Stomach smooth muscle (tissue), 2 donors: Measurements from ENCODE around the gene PTPRCAP.

Experiments used
- H3K27ac ChIP-seq: one replicate; pipeline ENCODE4 v1.7.0; 2013; ENCODE audit warnings: mild to moderate bottlenecking, low read length, inconsistent platforms
- H3K27me3 ChIP-seq, 2 donors: one replicate each; pipeline ENCODE4 v1.7.0; 2013; ENCODE audit warnings: low read length in 2 of 2; ENCODE audit not compliant: insufficient read depth in 2 of 2, control insufficient read depth in 1 of 2
- H3K36me3 ChIP-seq, 2 donors: one replicate each; pipeline ENCODE4 v1.7.0; 2013; ENCODE audit warnings: low read length in 2 of 2; ENCODE audit not compliant: control insufficient read depth in 2 of 2, insufficient read depth in 2 of 2
- H3K4me1 ChIP-seq: one replicate; pipeline ENCODE4 v1.7.0; 2013; ENCODE audit warnings: low read length; ENCODE audit not compliant: control insufficient read depth, insufficient read depth
- H3K4me3 ChIP-seq, 2 donors: one replicate each; pipeline ENCODE4 v1.7.0; 2013; ENCODE audit warnings: low read length in 2 of 2
- H3K9ac ChIP-seq, 2 donors: one replicate each; pipeline ENCODE4 v1.7.0; 2013; ENCODE audit warnings: low read length in 2 of 2, mild to moderate bottlenecking in 1 of 2
- H3K9me3 ChIP-seq, 2 donors: one replicate each; pipeline ENCODE4 v1.7.0; 2013; ENCODE audit warnings: low read length in 2 of 2; ENCODE audit not compliant: control insufficient read depth in 2 of 2
- donor health status: healthy.
- donor health status: Pancreatic carcinoma.

Gene PTPRCAP

DNA sequence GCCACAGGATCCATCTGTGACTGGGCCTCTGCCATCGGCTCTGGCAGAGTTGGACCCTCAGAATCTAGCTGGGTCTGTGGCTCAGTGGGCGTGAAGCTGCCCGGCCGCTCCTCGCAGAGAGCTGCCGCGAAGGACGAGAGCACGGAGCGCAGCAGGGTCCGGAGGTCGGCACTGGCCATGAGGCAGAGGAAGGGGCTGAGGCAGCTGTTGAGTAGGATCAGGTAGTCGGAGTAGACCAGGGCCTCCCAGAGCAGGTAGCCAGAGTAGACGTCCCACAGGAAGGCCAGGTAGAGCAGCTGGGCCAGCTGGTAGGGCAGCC, 14.1 kb upstream of the PTPRCAP start:
- H3K36me3 ChIP-seq = no peaks in the 10 kb centered on the region
- no peak overlapping the region for H3K27ac ChIP-seq
- no peaks in the 10 kb centered on the region for H3K27me3 ChIP-seq
- no peaks in the 10 kb centered on the region for H3K9me3 ChIP-seq
- no peak overlapping the region for H3K9ac ChIP-seq
- no peaks in the 10 kb centered on the region for H3K4me1 ChIP-seq
- no peak overlapping the region for H3K4me3 ChIP-seq

DNA sequence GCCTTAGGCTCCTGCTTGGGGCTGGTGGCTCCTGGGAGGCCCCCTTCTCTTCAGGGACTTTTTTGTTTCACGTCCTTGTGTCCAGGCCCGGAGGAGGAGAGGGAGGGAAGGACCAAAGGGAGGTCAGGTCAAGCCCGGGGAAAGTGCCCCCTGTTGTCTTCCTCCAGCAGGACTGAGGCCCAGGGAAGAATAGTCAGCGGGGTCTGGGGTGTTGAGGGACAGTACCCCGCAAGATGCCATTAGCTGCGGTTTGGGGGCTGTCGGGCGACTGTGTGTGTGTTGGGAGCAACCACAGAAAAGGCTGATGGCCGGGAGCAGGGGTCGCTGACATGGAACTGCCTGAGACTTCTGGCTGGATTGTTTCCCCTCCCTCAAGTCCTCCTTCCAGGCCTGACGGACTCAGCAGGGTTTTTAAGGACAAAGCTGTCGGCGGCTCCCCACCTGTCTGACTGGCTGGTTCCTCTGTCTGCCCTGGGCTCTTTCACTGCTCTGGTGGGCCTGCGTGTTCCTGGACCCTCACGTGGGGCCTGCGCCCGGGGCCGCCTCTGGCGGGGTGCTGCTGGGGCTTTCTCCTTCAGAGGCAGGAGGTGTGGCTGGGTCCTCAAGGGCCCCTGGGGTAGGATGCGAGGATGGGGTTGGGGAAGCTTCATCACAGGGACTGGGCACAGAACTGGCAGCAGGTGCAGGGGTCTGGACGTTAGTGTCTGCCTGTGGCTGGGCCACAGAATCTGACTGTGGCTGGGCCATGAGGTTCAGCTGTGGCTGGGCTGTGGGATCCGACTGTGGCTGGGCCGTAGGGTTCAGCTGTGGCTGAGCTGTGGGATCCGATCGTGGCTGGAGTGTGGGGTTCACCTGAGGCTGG, 13.5 kb upstream of the PTPRCAP start:
- Histone ChIP-seq H3K9ac (no peak overlapping the region), H3K36me3 (no peaks in the 10 kb centered on the region), H3K27ac (no peak overlapping the region), H3K27me3 (no peaks in the 10 kb centered on the region), H3K4me1 (no peaks in the 10 kb centered on the region), H3K4me3 (no peak overlapping the region), H3K9me3 (no peaks in the 10 kb centered on the region)

DNA sequence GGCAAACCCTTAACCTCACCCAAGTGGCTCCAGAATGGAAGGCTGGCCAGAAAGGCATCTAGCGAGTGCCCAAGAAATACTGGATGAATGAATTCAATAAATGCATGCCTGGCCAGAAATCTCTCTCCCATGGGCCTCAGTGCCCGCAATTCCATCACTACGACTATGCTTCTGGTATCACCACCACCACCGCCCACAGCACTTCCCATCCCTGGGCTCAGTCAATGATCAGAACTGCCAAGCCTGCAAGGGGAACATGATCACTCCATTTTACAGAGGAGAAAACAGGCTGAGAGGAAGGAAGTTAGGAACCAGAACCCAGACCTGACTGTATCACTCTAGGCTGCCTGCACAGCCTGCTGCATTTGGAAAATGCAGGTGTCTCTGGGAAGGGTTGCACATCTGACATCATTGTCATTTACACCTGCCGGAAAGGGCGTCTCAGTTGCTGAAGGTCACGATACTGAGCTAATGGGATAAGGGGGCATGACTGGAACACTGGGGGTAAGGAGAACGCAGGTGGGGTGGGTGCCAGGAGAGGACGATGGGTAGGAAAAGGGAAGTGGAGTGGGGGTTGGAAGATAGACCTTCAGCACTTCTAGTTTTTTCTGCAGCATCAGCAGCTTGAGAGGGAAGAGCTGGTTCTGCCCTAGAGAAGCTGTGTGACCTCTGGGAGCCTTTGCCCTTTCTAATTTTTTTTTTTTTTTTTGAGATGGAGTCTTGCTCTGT, 11.8 kb upstream of the PTPRCAP start:
- Histone ChIP-seq H3K9ac (no peak overlapping the region), H3K36me3 (no peaks in the 10 kb centered on the region), H3K27me3 (no peaks in the 10 kb centered on the region), H3K4me3 (no peak overlapping the region), H3K9me3 (no peaks in the 10 kb centered on the region), H3K4me1 (no peaks in the 10 kb centered on the region), H3K27ac (no peak overlapping the region)

DNA sequence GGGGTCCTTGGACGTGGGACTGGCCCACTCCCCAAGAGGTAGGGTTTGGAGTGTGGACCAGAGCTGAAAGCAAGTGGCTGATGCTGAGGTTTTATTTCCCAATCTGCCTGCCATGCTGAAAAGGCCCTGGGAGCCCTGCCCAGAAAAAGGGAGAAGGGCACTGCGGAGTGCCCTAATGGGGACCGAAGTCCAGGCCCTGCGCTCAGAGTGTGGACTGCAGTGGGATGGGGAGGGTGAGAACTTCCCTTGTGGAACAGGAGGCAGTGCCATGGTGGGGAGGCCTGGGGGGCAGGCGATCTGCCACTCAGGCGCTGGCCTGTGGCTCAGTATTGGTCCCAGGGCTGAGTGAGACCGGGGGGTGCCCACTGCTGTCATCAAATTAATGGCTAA, 10.7 kb upstream of the PTPRCAP start:
- Histone ChIP-seq H3K27me3 (no peaks in the 10 kb centered on the region), H3K9me3 (no peaks in the 10 kb centered on the region), H3K36me3 (no peaks in the 10 kb centered on the region), H3K4me3 (no peak overlapping the region), H3K27ac (no peak overlapping the region), H3K9ac (no peak overlapping the region), H3K4me1 (no peaks in the 10 kb centered on the region)

DNA sequence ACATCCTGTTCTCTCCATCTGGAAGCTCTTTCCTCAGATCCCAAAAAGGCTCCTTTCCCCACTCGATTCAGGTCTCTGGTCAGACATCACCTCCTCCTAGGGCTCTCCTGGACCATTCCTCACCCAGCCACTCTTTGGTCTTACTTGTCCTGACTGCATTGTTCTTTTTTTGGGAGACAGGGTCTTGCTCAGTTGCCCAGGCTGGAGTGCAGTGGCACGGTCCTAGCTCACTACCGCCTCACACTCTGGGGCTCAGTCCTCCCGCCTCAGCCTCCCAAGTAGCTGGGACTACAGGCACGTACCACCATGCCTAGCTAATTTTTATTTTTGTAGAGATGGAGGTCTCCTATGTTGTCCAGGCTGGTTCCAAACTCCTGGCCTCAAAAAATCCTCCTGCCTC, 8.0 kb upstream of the PTPRCAP start:
- H3K4me3 ChIP-seq = no peak overlapping the region
- H3K27ac ChIP-seq = no peak overlapping the region
- no peak overlapping the region for H3K9ac ChIP-seq
- peaks cover 0 to 10% of the 10 kb centered on the region in 2 donors for H3K36me3 ChIP-seq
- no peaks in the 10 kb centered on the region for H3K27me3 ChIP-seq
- H3K9me3 ChIP-seq = no peaks in the 10 kb centered on the region
- peaks cover 14% of the 10 kb centered on the region for H3K4me1 ChIP-seq

DNA sequence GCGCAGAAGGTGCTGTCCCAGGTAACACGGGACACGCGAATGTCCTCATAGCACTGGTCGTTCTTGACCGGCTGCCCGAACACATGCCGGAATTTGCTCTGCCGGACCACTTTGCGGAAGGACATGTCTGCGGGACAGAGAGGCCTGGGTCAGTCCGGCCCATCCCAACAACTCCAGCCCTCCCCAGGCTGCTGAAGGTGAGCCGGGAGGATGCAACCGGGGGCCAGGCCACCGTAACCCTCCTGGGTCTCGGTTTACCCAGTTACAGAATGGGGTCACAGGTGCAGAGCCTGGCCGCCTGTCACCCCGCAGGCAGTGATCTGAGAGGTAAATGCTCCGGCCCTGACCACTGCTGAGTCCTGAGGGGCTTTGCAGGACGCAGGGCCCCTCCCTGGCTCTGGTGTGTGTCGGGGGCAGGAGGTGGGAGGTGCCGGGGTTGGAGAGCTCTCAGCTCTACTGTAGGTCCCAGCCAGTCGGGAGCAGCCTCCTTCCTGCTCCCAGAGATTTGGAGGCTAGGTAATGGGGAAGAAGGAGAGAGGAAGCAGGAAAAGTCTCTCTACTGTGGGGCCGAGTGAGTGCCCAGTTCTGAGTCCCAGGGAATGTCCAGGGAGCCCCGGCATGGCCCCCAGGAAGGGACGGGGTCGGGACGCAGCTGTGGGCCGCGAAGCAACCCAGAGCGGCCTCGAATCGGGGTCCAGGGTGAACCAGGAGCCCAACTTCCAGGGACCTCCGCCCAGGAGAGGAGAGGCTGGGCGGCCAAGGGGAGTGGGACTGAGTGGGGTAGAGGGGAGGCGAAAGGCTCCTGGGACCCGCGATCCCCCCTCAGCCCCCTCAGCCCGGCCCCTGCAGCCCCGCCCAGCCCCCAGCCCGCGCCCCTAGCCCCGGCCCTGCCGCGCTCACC, 5.3 kb upstream of the PTPRCAP start:
- Histone ChIP-seq H3K27me3 (no peaks in the 10 kb centered on the region), H3K36me3 (peaks cover 0 to 15% of the 10 kb centered on the region in 2 donors), H3K4me3 (peak overlapping the region; percentile 67 to 78), H3K9ac (peak overlapping the region; percentile 72 to 77), H3K9me3 (no peaks in the 10 kb centered on the region), H3K4me1 (peaks cover 22% of the 10 kb centered on the region), H3K27ac (peak overlapping the region; percentile 80)

DNA sequence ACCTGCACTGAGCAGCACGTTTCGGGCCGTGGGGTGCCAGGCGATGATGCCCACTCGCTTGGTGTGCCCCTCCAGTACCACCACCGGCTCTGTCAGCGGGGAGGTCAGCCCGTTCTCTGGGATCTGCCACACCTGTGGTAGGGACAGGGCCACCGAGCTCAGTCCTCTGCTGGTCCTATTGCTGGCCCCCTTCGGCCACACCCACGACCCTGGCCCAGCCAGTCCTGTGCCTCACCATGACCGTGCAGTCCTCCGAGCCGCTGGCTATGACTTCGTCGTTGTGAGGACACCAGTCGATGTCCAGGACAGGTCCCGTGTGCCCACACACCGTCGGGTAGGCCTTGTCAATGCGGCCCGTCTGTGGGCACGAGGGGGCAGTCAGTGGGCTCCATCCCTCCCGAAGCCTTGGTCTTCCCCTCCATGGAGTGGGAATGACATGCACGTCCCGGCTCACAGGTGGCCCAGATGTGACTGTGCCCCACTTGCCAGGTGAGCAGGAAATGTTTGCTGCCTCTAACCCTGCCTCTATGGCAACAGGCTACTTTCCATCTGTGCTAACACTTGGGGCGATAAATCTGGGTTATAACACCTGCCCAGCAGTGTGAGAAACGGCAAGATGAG, 4.4 kb upstream of the PTPRCAP start:
- Histone ChIP-seq H3K27ac (no peak overlapping the region), H3K27me3 (no peaks in the 10 kb centered on the region), H3K36me3 (peaks cover 0 to 16% of the 10 kb centered on the region in 2 donors), H3K9ac (no peak overlapping the region), H3K4me1 (peaks cover 22% of the 10 kb centered on the region), H3K4me3 (peak overlapping the region in 1 of 2 donors; percentile 78), H3K9me3 (no peaks in the 10 kb centered on the region)

DNA sequence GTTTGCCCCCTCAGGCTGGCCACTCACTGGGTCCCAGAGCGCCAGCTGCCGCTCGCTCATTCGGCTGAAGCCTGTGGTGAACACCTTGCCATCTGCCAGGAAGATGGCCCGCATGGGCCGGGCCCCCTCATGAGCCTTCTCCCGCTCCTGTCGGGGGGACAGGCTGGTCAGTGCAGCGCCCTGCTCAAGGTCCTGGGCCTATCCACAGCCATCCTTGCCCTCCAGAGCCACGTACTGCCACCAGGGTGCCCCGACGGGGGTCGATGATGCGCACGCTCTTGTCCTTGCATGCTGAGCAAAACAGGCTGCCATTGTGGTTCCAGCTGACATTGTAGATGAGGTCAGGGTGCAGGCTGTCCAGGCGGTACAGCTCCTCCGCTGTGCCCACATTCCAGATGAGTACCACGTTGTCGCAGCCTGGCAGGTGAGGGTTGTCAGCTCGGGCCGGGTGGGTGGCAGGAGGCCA, 3.6 kb upstream of the PTPRCAP start:
- Histone ChIP-seq H3K9ac (no peak overlapping the region), H3K27ac (no peak overlapping the region), H3K4me1 (peaks cover 23% of the 10 kb centered on the region), H3K9me3 (no peaks in the 10 kb centered on the region), H3K36me3 (peaks cover 0 to 16% of the 10 kb centered on the region in 2 donors), H3K27me3 (no peaks in the 10 kb centered on the region), H3K4me3 (no peak overlapping the region)

DNA sequence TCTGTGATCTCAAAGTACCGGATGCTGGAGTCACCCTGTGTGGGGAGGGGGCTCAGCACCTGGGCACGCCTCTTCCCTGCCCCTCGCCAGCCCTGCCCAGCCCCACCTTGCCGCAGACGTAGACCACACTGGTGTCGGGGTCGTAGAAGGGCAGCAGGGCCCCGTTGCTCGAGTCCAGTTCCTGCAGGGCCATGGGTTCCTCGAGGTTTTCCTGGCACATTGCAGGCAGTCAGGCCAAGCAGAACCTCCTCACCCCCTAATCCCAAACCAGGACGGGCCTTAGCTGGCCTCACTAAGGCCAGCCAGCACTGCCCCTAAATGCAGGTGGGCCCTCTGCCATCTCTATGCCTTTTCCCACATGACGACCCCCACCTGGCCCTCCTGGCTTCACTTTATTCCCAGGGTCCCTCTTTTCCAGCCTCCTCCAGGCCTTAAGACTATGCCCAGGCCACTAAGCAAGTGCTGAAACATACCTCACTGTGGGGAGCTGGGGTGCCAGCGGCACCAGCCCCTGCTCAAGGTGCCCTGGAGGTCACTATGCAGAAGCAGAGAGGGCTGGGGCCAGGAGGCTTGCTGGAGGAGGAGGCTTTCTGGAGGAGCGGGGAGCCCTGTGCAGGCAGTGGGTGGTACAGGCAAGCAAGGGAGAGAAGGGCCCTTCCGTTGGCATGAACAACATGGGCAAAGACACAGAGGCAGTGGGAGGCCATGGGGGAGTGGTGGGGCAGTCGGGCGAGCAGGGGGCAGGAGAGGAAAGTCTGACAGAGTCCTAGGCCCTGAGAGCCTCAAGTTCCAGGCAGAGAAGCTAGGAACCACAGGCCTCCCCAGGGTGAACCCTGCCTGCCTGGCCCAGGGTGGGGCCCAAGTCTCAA, 3.0 kb upstream of the PTPRCAP start:
- H3K4me3 ChIP-seq = no peak overlapping the region
- peaks cover 0 to 16% of the 10 kb centered on the region in 2 donors for H3K36me3 ChIP-seq
- H3K4me1 ChIP-seq = peaks cover 27% of the 10 kb centered on the region
- H3K9me3 ChIP-seq = no peaks in the 10 kb centered on the region
- no peak overlapping the region for H3K9ac ChIP-seq
- peak overlapping the region; percentile 46 for H3K27ac ChIP-seq
- no peaks in the 10 kb centered on the region for H3K27me3 ChIP-seq
